Measurements from ENCODE around the gene PARD6A. TPM values are rescaled to one million over a fixed set of nuclear protein-coding genes. Genes with fewer than 3 reads are reported as not detected.
"Not testable (repeated sequence)": the region's sequence is repeated elsewhere in the genome, so short reads cannot be mapped to it uniquely, and the experiment has no call there.

The PARD6A gene
- total and polyA plus RNA-seq, 4 donors: 7.2 to 20.9 (median 14.4) TPM

GRCh38 chr16:67679935-67680897, 19.5 kb downstream of the PARD6A start:
- 95% methylated on average over 7 of the region's 10 CpGs for WGBS (ENCODE audit: insufficient coverage)
- Histone ChIP-seq H3K4me1 (ENCODE audit: control insufficient read depth, insufficient read depth, low read length) (peaks cover 7% of the 10 kb centered on the region), H3K36me3 (ENCODE audit: control insufficient read depth, insufficient read depth, low read length) (peaks cover 49% of the 10 kb centered on the region)

GRCh38 chr16:67683767-67684166, 23.0 kb downstream of the PARD6A start:
- no peaks in the 10 kb centered on the region for H3K27me3 ChIP-seq (ENCODE audit: control insufficient read depth, insufficient read depth, low read length)
- no peaks in the 10 kb centered on the region for H3K9me3 ChIP-seq (ENCODE audit: control insufficient read depth, insufficient read depth, low read length)
- H3K4me1 ChIP-seq (ENCODE audit: control insufficient read depth, insufficient read depth, low read length): peaks cover 2% of the 10 kb centered on the region
- H3K4me3 ChIP-seq (ENCODE audit: low read depth, low read length): no peak overlapping the region
- 100% methylated on average over 1 of the region's 4 CpGs for WGBS (ENCODE audit: insufficient coverage)
- H3K36me3 ChIP-seq (ENCODE audit: control insufficient read depth, insufficient read depth, low read length): peaks cover 46% of the 10 kb centered on the region
- no peak overlapping the region for H3K27ac ChIP-seq (ENCODE audit: low read depth, low read length)
- no peak for DNase-seq (ENCODE audit: low read depth in 4 of 6, low spot score in 6 of 6)

More at GRCh38 chr16:67679935-67680897, 19.5 kb downstream of the PARD6A start:
- no peak overlapping the region for H3K27ac ChIP-seq (ENCODE audit: low read depth, low read length)
- H3K27me3 ChIP-seq (ENCODE audit: control insufficient read depth, insufficient read depth, low read length): no peaks in the 10 kb centered on the region
- no peak overlapping the region for H3K4me3 ChIP-seq (ENCODE audit: low read depth, low read length)
- no peaks in the 10 kb centered on the region for H3K9me3 ChIP-seq (ENCODE audit: control insufficient read depth, insufficient read depth, low read length)
- no peak for DNase-seq (ENCODE audit: low read depth in 4 of 6, low spot score in 6 of 6)

GRCh38 chr16:67685388-67686112, 24.8 kb downstream of the PARD6A start:
- H3K27me3 ChIP-seq (ENCODE audit: control insufficient read depth, insufficient read depth, low read length): no peaks in the 10 kb centered on the region
- no peak for DNase-seq (ENCODE audit: low read depth in 4 of 6, low spot score in 6 of 6)
- H3K4me1 ChIP-seq (ENCODE audit: control insufficient read depth, insufficient read depth, low read length): no peaks in the 10 kb centered on the region
- H3K36me3 ChIP-seq (ENCODE audit: control insufficient read depth, insufficient read depth, low read length): peaks cover 33% of the 10 kb centered on the region
- no peaks in the 10 kb centered on the region for H3K9me3 ChIP-seq (ENCODE audit: control insufficient read depth, insufficient read depth, low read length)
- WGBS (ENCODE audit: insufficient coverage): 92% methylated on average over 14 of the region's 17 CpGs
- H3K4me3 ChIP-seq (ENCODE audit: low read depth, low read length): no peak overlapping the region
- H3K27ac ChIP-seq (ENCODE audit: low read depth, low read length): no peak overlapping the region

GRCh38 chr16:67693517-67694285, 32.9 kb downstream of the PARD6A start:
- WGBS (ENCODE audit: insufficient coverage): 98% methylated on average over 6 of the region's 8 CpGs
- H3K36me3 ChIP-seq (ENCODE audit: control insufficient read depth, insufficient read depth, low read length); H3K4me3 ChIP-seq (ENCODE audit: low read depth, low read length): not testable (repeated sequence)

GRCh38 chr16:67694611-67695010, 33.9 kb downstream of the PARD6A start:
- Histone ChIP-seq H3K4me3 (ENCODE audit: low read depth, low read length) (no peak overlapping the region), H3K4me1 (ENCODE audit: control insufficient read depth, insufficient read depth, low read length) (no peaks in the 10 kb centered on the region), H3K9me3 (ENCODE audit: control insufficient read depth, insufficient read depth, low read length) (no peaks in the 10 kb centered on the region), H3K27me3 (ENCODE audit: control insufficient read depth, insufficient read depth, low read length) (no peaks in the 10 kb centered on the region), H3K27ac (ENCODE audit: low read depth, low read length) (no peak overlapping the region), H3K36me3 (ENCODE audit: control insufficient read depth, insufficient read depth, low read length) (peaks cover 11% of the 10 kb centered on the region)
- DNase-seq (ENCODE audit: low read depth in 4 of 6, low spot score in 6 of 6): no peak
- WGBS (ENCODE audit: insufficient coverage): 67% methylated on average over 1 of the region's 2 CpGs

More at GRCh38 chr16:67693517-67694285, 32.9 kb downstream of the PARD6A start:
- not testable (repeated sequence) for H3K27ac ChIP-seq (ENCODE audit: low read depth, low read length); H3K9me3 ChIP-seq (ENCODE audit: control insufficient read depth, insufficient read depth, low read length); DNase-seq (ENCODE audit: low read depth in 4 of 6, low spot score in 6 of 6); H3K27me3 ChIP-seq (ENCODE audit: control insufficient read depth, insufficient read depth, low read length); H3K4me1 ChIP-seq (ENCODE audit: control insufficient read depth, insufficient read depth, low read length)

GRCh38 chr16:67697422-67698185, 36.8 kb downstream of the PARD6A start:
- no CpG with 5 or more reads among the region's 4 CpGs for WGBS (ENCODE audit: insufficient coverage)
- H3K27me3 ChIP-seq (ENCODE audit: control insufficient read depth, insufficient read depth, low read length): no peaks in the 10 kb centered on the region
- no peak overlapping the region for H3K4me3 ChIP-seq (ENCODE audit: low read depth, low read length)
- peaks cover 16% of the 10 kb centered on the region for H3K36me3 ChIP-seq (ENCODE audit: control insufficient read depth, insufficient read depth, low read length)
- no peaks in the 10 kb centered on the region for H3K4me1 ChIP-seq (ENCODE audit: control insufficient read depth, insufficient read depth, low read length)
- no peak overlapping the region for H3K27ac ChIP-seq (ENCODE audit: low read depth, low read length)
- no peaks in the 10 kb centered on the region for H3K9me3 ChIP-seq (ENCODE audit: control insufficient read depth, insufficient read depth, low read length)
- DNase-seq (ENCODE audit: low read depth in 4 of 6, low spot score in 6 of 6): no peak

- H3K4me3 ChIP-seq (ENCODE audit: low read depth, low read length): no peak overlapping the region
- no peak overlapping the region for H3K27ac ChIP-seq (ENCODE audit: low read depth, low read length)
- H3K27me3 ChIP-seq (ENCODE audit: control insufficient read depth, insufficient read depth, low read length): no peaks in the 10 kb centered on the region
- 96% methylated on average over 5 of the region's 7 CpGs for WGBS (ENCODE audit: insufficient coverage)
- H3K4me1 ChIP-seq (ENCODE audit: control insufficient read depth, insufficient read depth, low read length): no peaks in the 10 kb centered on the region
- DNase-seq (ENCODE audit: low read depth in 4 of 6, low spot score in 6 of 6): no peak
- H3K9me3 ChIP-seq (ENCODE audit: control insufficient read depth, insufficient read depth, low read length): no peaks in the 10 kb centered on the region
- peaks cover 16% of the 10 kb centered on the region for H3K36me3 ChIP-seq (ENCODE audit: control insufficient read depth, insufficient read depth, low read length)
Observed at GRCh38 chr16:67699265-67699664, 38.5 kb downstream of the PARD6A start.

- WGBS (ENCODE audit: insufficient coverage): 67% methylated on average over 1 of the region's 1 CpG
- Histone ChIP-seq H3K9me3 (ENCODE audit: control insufficient read depth, insufficient read depth, low read length) (no peaks in the 10 kb centered on the region), H3K27ac (ENCODE audit: low read depth, low read length) (no peak overlapping the region), H3K4me1 (ENCODE audit: control insufficient read depth, insufficient read depth, low read length) (peaks cover 3% of the 10 kb centered on the region), H3K36me3 (ENCODE audit: control insufficient read depth, insufficient read depth, low read length) (peaks cover 16% of the 10 kb centered on the region), H3K4me3 (ENCODE audit: low read depth, low read length) (no peak overlapping the region), H3K27me3 (ENCODE audit: control insufficient read depth, insufficient read depth, low read length) (no peaks in the 10 kb centered on the region)
- DNase-seq (ENCODE audit: low read depth in 4 of 6, low spot score in 6 of 6): no peak
Observed at GRCh38 chr16:67701420-67701819, 40.7 kb downstream of the PARD6A start.

GRCh38 chr16:67702130-67702529, 41.4 kb downstream of the PARD6A start:
- DNase-seq (ENCODE audit: low read depth in 4 of 6, low spot score in 6 of 6): no peak
- H3K4me3 ChIP-seq (ENCODE audit: low read depth, low read length): no peak overlapping the region
- peaks cover 3% of the 10 kb centered on the region for H3K4me1 ChIP-seq (ENCODE audit: control insufficient read depth, insufficient read depth, low read length)
- H3K27ac ChIP-seq (ENCODE audit: low read depth, low read length): no peak overlapping the region
- 91% methylated on average over 4 of the region's 4 CpGs for WGBS (ENCODE audit: insufficient coverage)
- H3K9me3 ChIP-seq (ENCODE audit: control insufficient read depth, insufficient read depth, low read length): no peaks in the 10 kb centered on the region
- peaks cover 16% of the 10 kb centered on the region for H3K36me3 ChIP-seq (ENCODE audit: control insufficient read depth, insufficient read depth, low read length)
- no peaks in the 10 kb centered on the region for H3K27me3 ChIP-seq (ENCODE audit: control insufficient read depth, insufficient read depth, low read length)
